Activated CD4-positive, alpha-beta T cell treated with anti-CD3 and anti-CD28 coated beads, Interleukin-2, Interleukin-4, amounts not matched to agents 100 ng/mL and 50 ng/mL, durations not matched to agents 16 hours and 8 hours (primary cell): ENCODE data around the gene SYT3.

Experiments
- DNase-seq: peaks from one replicate; pipeline ENCODE4 v3.0.0-alpha.2; 2020; ENCODE audit warnings: low spot score

Gene SYT3

GRCh38 chr19:50639121-50640112 lies at the start of gene SYT3:
SYT3 (minus strand) TSS chr19:50639881; CDS start chr19:50637411, 2,470 bp downstream.
- DNase-seq, result peak; percentile 20

- DNase-seq, result no peak
These were observed 49.1 kb upstream of the SYT3 start for GRCh38 chr19:50688766-50689165.

DNA sequence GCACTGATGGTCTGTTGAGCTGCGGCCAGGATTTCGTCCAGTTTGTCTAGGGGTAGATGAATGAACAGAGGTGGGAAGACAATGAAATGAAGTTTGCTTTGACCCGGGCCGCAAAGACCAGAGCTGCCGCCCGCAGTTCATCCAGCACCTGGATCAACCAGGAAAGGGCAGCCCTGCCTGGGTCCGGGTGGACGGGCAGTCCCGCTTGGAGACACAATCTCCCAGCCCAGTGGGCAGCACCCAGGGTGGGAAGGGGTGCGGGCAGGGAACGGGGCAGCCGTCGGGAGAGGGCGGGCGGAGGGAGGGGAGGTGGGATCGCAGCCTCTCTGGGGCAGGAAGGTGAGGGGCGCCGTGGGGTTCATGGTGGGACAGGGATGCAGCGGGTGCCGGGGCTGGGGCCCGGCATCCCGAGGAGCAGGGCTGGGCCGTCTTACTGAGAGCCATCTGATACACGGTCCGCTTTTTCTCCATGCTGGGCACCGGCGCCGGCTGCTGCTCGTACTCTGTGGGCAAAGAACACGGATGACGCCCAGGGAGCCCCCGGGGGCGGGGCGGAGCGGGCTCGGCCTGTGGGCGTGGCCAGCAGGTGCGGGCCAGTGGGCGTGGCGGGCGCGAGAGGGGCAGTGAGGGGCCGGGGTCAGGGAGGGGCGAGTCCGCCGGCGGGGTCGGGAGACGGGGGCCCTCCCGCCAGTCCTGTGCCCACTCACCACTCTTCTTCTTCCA lies 46.8 kb upstream of the SYT3 start:
- no peak for DNase-seq

DNA sequence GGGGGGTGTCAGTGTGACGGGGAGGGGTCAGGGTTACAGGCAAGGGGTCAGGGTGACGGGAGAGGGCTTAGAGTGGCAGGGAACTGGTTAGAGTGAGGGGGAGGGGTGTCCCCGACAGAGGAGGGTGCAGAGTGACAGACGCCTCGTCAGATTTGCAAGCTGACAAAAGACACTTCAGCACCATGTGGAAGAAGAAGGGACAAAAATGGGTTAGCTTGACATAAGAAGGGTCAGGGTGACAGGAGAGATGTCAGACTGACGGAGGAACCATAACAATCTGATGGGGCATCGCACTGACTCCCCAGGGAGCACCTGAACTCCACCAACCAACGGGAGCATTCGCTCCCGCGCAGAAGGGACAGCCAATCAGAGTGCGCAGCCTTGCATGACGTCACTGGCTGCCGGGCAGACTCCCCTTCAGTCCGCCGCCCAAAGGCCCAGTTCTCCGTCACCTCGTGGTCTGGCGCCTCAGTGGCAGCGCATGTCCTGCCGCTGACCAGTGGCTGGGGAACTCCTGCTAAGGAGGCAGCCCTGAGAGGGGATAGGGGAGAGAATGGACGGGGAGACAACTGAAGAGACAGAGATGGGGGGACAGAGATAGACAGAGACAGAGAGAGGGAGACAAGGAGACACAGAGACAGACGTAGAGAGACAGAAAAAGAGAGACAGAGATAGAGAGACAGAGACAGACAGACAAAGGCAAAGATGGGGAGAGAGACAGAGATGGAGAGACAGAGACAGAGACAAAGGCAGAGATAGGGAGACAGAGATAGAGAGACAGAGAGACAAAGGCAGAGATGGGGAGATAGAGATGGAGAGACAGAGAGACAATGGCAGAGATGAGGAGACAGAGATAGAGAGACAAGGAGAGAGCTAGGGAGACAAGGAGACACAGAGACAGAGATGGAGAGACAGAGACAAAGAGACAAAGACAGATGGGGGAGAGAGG lies 39.8 kb upstream of the SYT3 start:
- DNase-seq, result peak; percentile 88

GRCh38 chr19:50678323-50678722 lies 38.6 kb upstream of the SYT3 start:
- DNase-seq, result no peak

- no peak for DNase-seq
These were observed 38.0 kb upstream of the SYT3 start for GRCh38 chr19:50677636-50678035.

DNA sequence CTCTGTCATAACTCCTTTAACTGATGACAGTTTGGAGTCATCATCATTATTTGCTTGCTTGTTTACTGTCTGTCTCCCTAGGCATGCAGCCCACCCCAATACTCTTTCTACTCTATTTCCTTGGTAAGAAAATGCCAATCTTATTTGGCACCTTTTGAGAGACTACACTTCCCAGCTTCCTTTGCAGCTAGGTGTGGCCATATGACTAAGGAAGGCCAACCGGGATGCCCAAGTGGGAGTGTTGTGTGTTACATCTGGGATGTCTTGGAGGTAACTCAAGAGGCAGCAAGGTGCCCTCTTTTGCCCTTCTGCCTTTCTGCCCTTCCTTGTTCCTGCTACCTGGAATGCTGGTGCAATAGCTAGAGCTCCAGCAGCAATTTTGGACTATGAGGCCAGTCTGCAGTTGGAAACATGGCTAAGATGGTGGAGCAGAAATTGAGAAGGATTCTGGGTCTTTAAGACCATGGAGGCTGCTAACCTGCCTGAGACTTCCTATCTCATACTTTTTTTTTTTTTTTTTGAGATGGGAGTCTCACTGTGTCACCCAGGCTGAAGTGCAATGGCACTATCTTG lies 37.0 kb upstream of the SYT3 start:
- no peak for DNase-seq

DNA sequence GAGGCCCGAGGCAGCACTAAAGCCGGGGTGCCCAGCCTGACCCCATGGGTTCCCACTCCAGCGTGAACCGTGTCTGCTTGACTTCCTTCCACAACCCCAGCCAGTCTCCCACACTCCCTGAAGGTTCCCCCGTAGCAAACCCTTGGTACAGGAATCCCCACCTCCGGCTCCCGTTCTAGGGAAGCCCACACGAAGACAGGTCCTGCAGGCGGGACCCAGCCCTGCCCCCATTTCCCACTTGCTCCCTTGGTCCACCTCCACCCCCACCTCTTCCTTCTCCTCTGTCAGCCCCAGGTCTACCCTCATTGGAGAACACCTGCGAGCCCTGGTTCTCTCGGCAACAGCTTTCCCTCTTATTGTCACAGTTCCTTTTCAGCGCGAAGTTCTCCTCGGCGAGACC lies 33.4 kb upstream of the SYT3 start:
- no peak for DNase-seq

DNA sequence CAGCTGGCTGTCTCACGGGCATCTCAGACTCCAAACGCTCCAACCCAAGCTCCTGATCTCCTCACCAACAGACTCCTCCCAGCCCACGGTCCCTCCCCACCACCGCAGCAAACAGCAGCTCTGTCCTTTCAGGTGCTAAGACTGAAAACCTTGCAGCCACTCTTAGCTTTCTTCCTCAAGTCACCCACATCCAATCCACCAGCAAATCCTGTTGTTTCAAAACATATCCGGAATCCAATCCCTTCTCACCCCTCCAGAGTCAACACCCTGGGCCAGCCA lies 30.4 kb upstream of the SYT3 start:
- no peak for DNase-seq

GRCh38 chr19:50669302-50670101 lies 29.8 kb upstream of the SYT3 start:
- DNase-seq, result peak; percentile 28

- no peak for DNase-seq
These were observed 29.2 kb upstream of the SYT3 start for GRCh38 chr19:50668879-50669278.

- no peak for DNase-seq
These were observed 28.7 kb upstream of the SYT3 start for GRCh38 chr19:50668416-50668815.

- DNase-seq, result no peak
These were observed 28.1 kb upstream of the SYT3 start for GRCh38 chr19:50667759-50668231.

DNA sequence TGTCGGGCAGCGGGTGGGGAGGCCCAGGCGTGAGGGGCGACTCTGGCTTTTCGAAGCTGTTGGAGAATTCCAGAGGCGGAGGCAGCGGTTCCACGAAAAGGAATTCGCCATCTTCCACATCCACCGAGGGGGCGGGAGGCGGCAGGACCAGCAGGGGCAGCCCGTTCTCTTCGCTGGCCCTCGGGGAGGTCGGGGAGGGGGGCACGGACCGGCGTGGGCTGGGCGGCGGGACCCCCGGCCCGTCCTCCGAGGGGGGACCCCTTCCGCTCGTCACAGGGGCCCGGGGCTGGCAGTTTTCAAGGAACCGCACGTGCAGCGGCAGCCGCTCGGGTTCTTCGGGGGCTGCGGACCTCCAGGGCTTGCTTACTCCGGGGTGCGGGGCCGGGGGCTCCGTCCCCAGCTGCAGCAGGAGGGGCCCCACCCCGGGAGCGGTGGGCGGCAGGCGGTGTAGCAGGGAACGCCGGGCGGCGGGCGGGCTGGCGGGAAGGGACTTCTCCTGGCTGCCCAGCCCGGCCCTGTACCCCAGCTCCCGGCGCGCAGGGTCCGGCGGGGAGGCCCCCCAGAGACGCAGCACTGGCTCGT lies 27.6 kb upstream of the SYT3 start:
- no peak for DNase-seq

GRCh38 chr19:50666346-50667176 lies 26.9 kb upstream of the SYT3 start:
- DNase-seq, result no peak

DNA sequence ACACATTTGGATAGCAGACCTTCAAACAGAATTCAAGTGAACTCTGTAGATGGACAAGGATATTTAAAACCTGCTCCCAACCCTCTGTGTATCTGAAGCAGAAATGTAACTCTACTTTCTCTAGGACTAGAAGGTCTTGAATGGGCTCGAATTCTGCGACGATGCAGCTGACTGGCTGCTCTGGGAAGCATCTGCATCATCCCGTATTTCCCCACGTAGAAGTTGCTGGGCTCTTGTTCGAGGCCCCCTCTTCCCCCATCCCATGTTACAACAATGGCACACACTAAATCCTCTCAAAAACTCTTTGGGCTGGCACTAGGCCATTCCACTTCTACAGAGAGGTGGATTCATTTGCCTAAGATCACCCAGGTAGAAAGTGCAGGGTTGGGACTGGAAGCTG lies 24.5 kb upstream of the SYT3 start:
- no peak for DNase-seq

DNA sequence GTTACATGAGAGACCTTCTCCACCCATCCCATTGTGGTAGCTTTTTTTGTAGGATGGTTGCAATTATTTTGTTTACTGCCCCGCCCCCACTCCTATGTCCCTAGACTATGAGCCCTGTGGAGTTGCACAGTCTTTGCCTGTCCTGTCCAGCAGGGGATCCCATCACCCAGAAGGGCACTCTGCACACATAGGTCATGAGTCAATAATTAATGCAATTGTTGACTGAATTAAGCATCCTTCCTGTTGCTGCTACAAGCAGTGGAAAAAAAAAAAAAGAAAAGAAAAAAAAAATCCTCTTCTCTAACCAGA lies 23.8 kb upstream of the SYT3 start:
- DNase-seq, result no peak

DNA sequence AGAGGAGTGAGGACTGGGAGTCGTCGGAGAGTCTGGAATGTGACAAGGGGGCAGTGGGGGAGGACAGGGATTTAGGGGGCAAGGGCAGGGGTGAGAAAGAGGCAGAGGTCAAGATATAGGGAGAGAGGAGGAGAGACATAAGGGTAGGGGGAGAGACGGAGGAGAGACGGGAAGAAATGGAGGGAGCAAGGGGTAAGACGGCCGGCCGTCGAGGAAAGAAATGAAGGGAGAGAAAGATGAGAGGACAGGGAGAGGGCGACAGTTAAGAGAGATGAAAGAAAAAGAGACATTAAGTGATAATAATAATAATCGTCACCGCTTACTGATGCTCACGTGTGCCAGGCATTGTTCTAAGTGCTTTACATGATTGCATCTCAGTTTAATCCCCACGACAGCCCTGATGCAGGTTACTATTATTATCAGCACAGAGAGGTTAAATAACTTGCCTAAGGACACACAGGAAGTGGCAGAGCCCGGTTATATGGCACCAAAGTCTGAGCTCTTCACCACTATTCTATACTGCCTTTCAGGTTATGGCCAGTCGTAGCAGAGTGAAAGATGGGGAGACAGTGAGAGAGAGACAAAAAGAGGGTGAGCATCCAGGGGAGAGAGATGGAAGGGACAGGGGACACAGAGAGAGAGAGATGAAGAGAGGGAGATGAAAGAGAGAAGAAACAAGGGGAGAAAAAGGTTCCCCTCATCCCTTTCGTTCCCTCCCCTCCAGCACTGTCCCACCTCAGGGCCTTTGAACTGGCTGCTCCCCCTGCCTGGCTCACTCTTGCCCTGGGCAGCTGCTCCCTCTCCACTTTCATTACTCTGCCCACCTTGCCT lies 23.2 kb upstream of the SYT3 start:
- no peak for DNase-seq
